Naive thymus-derived CD8-positive, alpha-beta T cell (primary cell): ENCODE measurements around the gene KRI1. TPM values are rescaled to one million over a fixed set of nuclear protein-coding genes. Genes with fewer than 3 reads are reported as not detected.

Experiments
- ATAC-seq, 2 donors: fragments of 150-1000 bp; cut with Tn5 transposase in 1 of 2; sonication (Bioruptor Pico), chemical (Tn5 transposase) in 1 of 2; 1 replicate in 1 of 2; 2 replicates in 1 of 2; pipeline ENCODE4 v1.10.0; 2021; ENCODE audit warnings: mild to moderate bottlenecking in 2 of 2, moderate library complexity in 2 of 2
- POLR2A ChIA-PET: fragments of 350-600 bp; sonication (Branson Sonifier 250); formaldehyde crosslinking; loops from one replicate; lab custom pipeline; 2021; ENCODE audit warnings: antibody characterized with exemption; lab: Charles Lee
- DNase-seq, 10 donors: peaks; one replicate each; pipeline versions ENCODE4 v3.0.0 to v3.0.0-alpha.2; 2020 to 2022
- H3K27ac Mint-ChIP-seq, 10 donors: one replicate each; pipeline ENCODE4 v1.8.0; 2020 to 2022; ENCODE audit warnings: mild to moderate bottlenecking in 10 of 10, mixed read lengths in 10 of 10, moderate library complexity in 4 of 10, inconsistent platforms in 1 of 10
- H3K27me3 Mint-ChIP-seq, 5 donors: one replicate each; pipeline ENCODE4 v1.8.0; 2021 to 2022; ENCODE audit warnings: mixed read lengths in 5 of 5
- H3K36me3 Mint-ChIP-seq, 3 donors: one replicate each; pipeline ENCODE4 v1.8.0; 2020 to 2022; ENCODE audit warnings: mixed read lengths in 3 of 3, mild to moderate bottlenecking in 2 of 3, inconsistent platforms in 1 of 3
- H3K4me1 Mint-ChIP-seq, 4 donors: one replicate each; pipeline ENCODE4 v1.8.0; 2021 to 2022; ENCODE audit warnings: mixed read lengths in 4 of 4
- H3K4me3 Mint-ChIP-seq, 10 donors: one replicate each; pipeline ENCODE4 v1.8.0; 2020 to 2022; ENCODE audit warnings: mild to moderate bottlenecking in 10 of 10, mixed read lengths in 10 of 10, moderate library complexity in 6 of 10, inconsistent platforms in 1 of 10
- H3K9me3 Mint-ChIP-seq, 9 donors: one replicate each; pipeline ENCODE4 v1.8.0; 2020 to 2022; ENCODE audit warnings: mixed read lengths in 9 of 9, mild to moderate bottlenecking in 3 of 9, inconsistent platforms in 1 of 9, moderate library complexity in 1 of 9
- polyA plus RNA-seq, 3 donors: library from polyadenylated mRNA; unstranded; fragments of 300-500 nt; fragmentation: Illumina TruSeq; gene quantifications; one replicate each; pipeline ENCODE4 v1.2.3, GENCODE V29; 2021
- total RNA-seq, 8 experiments: library from RNA in 2 of 8; stranded (reverse) in 2 of 8; gene quantifications; one replicate each; pipeline ENCODE4 v1.2.3 and lab custom pipeline; 2021 to 2026

The KRI1 gene
- total and polyA plus RNA-seq, 5 experiments from 2014 or later, result 12.8 to 68.4 (median 46.9) TPM

DNA sequence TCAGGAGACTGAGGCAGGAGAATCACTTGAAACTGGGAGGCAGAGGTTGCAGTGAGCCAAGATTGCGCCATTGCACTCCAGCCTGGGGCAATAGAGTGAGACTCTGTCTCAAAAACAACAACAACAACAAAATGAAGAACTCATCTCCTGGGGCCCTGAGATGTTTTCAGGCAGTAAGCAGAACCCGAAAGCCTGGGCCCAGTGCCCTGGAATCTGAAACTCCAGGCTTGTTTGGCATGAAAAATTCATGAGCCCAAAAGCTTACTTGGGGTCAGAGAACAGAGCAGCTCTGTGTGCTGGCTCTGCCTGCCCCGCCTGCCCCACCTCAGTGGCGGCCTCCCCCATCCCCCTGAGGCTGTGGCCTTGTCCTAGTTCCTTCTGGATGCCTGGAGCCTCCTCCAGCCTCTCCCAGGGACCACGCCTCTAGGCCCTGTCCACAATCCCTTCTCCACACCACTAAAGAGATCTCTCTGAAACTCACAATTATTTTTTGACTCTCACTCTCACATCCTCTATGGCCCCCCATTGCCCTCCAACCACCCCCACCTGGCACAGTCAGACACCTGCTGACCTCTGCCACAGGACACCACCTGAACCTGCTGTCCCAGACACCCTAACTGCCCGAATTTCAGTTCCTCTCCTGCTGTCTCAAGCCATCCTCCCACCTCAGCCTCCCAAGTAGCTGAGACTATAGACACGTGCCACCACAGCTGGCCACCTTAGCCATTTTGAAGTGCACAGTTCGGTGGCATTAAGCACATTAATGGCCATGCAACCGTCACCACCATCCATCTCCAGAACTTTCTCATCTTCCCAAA is 28.2 kb upstream of the KRI1 start:
- POLR2A ChIA-PET, result interaction anchor here (0.6 to 4.5 kb wide), 3 partner anchors 9 to 50 kb away, joined by 3 to 26 read pairs (median 6); no protein-coding TSS in a partner anchor
- Mint-ChIP-seq H3K36me3 (no peaks in the 10 kb centered on the region), H3K27ac (peak overlapping the region in 5 of 10 donors; percentile 26 to 66 (median 47)), H3K27me3 (no peaks in the 10 kb centered on the region), H3K9me3 (no peaks in the 10 kb centered on the region), H3K4me1 (peaks cover 16 to 24% (median 19%) of the 10 kb centered on the region in 4 donors), H3K4me3 (peak overlapping the region in 1 of 10 donors; percentile 60)
- ATAC-seq (no peak), DNase-seq (no peak)

DNA sequence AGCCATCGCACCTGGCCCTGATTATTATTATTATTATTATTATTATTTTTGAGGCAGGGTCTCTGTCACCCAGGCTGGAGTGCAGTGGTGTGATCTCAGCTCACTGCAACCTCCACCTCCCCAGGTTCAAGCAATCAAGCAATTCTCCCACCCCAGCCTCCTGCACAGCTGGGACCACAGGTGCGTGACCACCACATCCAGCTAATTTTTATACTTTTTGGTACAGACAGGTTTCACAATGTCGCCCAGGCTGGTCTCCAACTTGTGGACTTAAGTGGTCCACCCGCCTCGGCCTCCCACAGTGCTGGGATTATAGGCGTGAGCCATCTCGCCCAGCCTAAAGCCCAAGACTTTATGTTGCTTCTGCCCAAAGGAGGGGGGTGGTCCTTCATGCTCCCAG is 27.3 kb upstream of the KRI1 start:
- POLR2A ChIA-PET, result interaction anchor here (0.8 to 4.5 kb wide), 4 partner anchors 10 to 23 kb away, joined by 3 to 26 read pairs (median 3); no protein-coding TSS in a partner anchor
- ATAC-seq (no peak), DNase-seq (no peak)
- peaks cover 0 to 2% (median 0%) of the 10 kb centered on the region in 5 donors for H3K27me3 Mint-ChIP-seq
- no peaks in the 10 kb centered on the region for H3K36me3 Mint-ChIP-seq
- no peak overlapping the region for H3K4me3 Mint-ChIP-seq
- no peak overlapping the region for H3K27ac Mint-ChIP-seq
- peaks cover 16 to 24% (median 19%) of the 10 kb centered on the region in 4 donors for H3K4me1 Mint-ChIP-seq
- H3K9me3 Mint-ChIP-seq, result no peaks in the 10 kb centered on the region

DNA sequence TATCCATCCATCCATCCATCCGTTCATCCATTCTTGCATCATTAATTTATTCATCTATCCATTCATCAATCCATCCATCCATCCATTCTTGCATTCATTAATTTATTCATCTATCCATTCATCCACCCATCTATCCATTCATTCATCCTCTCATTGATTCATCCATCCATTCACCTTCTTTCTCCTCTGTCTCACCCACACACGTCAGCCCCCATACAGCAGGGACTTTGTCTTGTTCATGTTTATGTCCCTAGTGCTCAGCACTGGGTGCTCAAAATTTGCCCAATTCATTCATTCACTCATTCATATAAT is 22.0 kb upstream of the KRI1 start:
- no peaks in the 10 kb centered on the region for H3K36me3 Mint-ChIP-seq
- ATAC-seq, result no peak
- H3K27ac Mint-ChIP-seq, result peak overlapping the region in 1 of 10 donors; percentile 31
- H3K9me3 Mint-ChIP-seq, result no peaks in the 10 kb centered on the region
- DNase-seq, result no peak
- H3K27me3 Mint-ChIP-seq, result peaks cover 6 to 11% (median 7%) of the 10 kb centered on the region in 5 donors
- POLR2A ChIA-PET, result no interaction called here
- no peak overlapping the region for H3K4me3 Mint-ChIP-seq
- peaks cover 6 to 15% (median 12%) of the 10 kb centered on the region in 4 donors for H3K4me1 Mint-ChIP-seq

DNA sequence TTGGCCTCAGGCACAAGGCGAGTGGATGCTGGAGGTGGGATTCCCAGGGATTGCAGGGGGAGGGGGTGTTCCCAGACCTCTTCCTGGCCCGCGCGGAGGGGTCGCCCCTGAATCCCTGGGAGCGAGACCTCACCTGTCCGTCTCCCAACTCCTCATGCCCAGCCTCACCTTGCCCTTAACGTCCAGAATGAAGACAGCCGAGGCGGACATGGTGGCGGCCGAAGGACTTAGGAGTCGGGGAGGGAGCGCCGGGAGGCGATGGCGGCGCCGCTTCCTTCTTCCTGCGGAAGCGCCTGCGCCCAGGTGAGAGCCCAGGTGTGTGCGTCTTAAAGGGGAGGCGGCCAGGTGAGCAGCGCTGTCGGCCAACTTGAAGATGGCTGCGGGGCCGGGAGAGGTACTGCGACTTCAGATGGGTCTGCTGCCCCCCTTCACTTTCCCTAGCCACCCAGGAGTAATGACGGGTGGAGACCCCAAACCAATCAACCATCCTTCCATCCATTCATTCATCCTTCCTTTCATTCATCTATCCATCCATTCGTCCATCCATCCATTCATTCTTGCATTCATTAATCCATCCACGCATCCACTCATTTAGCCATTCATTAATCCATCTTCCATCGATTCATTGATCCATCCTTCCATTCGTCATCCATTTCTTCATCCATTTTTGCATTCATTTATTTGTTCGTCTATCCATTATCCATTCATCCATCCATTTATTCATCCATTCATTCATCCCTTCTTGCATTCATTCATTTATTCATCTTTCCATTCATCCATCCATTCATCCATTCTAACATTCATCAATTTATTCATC is 21.4 kb upstream of the KRI1 start, which contains the start of gene AP1M2:
AP1M2 (minus strand) TSS at position 291 of the 817 bp plus-strand sequence; CDS start at position 210, 81 bp downstream.
- Mint-ChIP-seq H3K36me3 (no peaks in the 10 kb centered on the region), H3K27me3 (peaks cover 6 to 11% (median 7%) of the 10 kb centered on the region in 5 donors), H3K27ac (peak within 1 kb of the TSS in 3 of 10 donors; percentile 16 to 66 (median 31)), H3K4me1 (peaks cover 6 to 15% (median 12%) of the 10 kb centered on the region in 4 donors), H3K4me3 (peak within 1 kb of the TSS in 1 of 10 donors; percentile 37), H3K9me3 (no peaks in the 10 kb centered on the region)
- POLR2A ChIA-PET, result no interaction called here
- ATAC-seq (no peak), DNase-seq (no peak)

DNA sequence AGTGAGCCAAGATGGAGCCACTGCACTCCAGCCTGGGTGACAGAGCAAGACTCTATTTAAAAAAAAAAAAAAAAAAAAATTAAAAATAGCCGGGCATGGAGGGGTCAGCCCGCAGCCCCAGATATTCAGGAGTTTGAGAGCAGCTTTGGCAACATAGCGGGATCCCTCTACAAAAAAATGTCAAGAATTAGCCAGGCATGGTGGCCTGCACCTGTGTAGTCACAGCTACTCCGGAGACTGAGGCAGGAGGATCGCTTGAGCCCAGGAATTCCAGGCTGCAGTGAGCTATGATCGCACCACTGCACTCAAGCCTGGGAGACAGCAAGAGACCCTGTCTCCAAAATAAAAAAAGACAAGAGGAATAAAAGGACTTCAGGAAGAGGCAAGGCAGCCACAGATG is 20.6 kb upstream of the KRI1 start:
- Mint-ChIP-seq H3K27ac (peak overlapping the region in 1 of 10 donors; percentile 66), H3K36me3 (no peaks in the 10 kb centered on the region), H3K4me1 (peaks cover 6 to 18% (median 12%) of the 10 kb centered on the region in 4 donors), H3K27me3 (peaks cover 6 to 11% (median 7%) of the 10 kb centered on the region in 5 donors), H3K4me3 (no peak overlapping the region), H3K9me3 (no peaks in the 10 kb centered on the region)
- DNase-seq (no peak), ATAC-seq (no peak)
- POLR2A ChIA-PET, result interaction anchor here (0.7 kb wide), 1 partner anchor 60 kb away, joined by 5 read pairs; no protein-coding TSS in a partner anchor

DNA sequence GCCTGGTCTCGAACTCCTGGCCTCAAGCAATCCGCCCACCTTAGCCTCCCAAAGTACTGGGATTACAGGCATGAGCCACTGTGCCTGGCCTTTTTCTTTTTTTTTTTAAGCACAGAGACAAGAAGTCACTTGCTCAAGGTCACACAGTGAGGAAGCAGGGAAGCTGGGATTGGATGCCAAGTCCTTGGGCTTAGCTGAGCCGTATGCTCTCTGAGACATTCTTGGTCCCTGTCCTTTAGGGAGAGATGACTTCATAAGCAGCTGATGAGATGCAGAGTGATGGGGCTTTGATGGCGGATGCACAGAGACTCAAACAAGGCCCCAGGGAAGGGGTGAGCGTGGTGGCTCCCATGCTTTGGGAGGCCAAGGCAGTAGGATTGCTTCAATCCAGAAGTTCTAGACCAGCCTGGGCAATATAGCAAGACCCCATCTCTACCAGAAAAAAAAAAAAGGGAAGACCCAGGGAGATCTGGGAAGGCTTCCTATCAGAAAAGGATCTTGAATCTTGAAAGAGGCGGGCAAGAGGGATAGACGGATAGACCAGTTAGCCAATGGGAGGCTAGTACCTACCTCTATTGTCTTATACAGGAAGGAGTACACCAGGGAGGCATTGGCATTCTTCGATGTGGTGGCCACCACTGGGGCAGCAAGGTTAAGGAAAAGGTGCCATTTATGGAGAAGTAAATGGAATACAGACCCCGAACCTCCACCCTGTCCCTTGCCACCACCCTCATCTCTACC is 17.4 kb upstream of the KRI1 start:
- no peaks in the 10 kb centered on the region for H3K36me3 Mint-ChIP-seq
- H3K9me3 Mint-ChIP-seq, result no peaks in the 10 kb centered on the region
- ATAC-seq (no peak), DNase-seq (no peak)
- peaks cover 14 to 24% (median 16%) of the 10 kb centered on the region in 4 donors for H3K4me1 Mint-ChIP-seq
- H3K27me3 Mint-ChIP-seq, result peaks cover 6 to 10% (median 7%) of the 10 kb centered on the region in 5 donors
- POLR2A ChIA-PET, result interaction anchor here (2.7 to 4.7 kb wide), 2 partner anchors 21 to 62 kb away, joined by 36 to 64 read pairs; no protein-coding TSS in a partner anchor
- H3K27ac Mint-ChIP-seq, result no peak overlapping the region
- H3K4me3 Mint-ChIP-seq, result no peak overlapping the region

DNA sequence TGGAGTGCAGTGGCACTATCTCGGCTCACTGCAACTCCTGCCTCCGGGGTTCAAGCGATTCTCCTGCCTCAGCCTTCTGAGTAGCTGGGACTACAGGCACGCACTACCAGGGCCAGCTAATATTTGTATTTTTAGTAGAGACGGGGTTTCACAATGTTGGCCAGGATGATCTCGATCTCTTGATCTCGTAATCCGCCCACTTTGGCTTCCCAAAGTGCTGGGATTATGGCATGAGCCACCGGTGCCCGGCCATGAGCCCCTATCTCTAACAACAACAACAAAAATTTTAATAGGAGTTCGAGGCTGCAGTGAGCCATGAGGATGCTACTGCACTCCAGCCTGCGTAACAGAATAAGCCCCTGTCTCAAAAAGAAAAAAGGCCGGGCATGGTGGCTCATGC is 16.3 kb upstream of the KRI1 start:
- Mint-ChIP-seq H3K36me3 (no peaks in the 10 kb centered on the region), H3K27ac (no peak overlapping the region), H3K4me1 (peaks cover 7 to 17% (median 14%) of the 10 kb centered on the region in 4 donors), H3K4me3 (no peak overlapping the region), H3K27me3 (peaks cover 0 to 2% (median 0%) of the 10 kb centered on the region in 5 donors), H3K9me3 (no peaks in the 10 kb centered on the region)
- POLR2A ChIA-PET, result interaction anchor here (0.7 to 4.7 kb wide), 12 partner anchors 11 to 118 kb away, joined by 3 to 64 read pairs (median 6); no protein-coding TSS in a partner anchor
- ATAC-seq, result no peak
- DNase-seq, result no peak

DNA sequence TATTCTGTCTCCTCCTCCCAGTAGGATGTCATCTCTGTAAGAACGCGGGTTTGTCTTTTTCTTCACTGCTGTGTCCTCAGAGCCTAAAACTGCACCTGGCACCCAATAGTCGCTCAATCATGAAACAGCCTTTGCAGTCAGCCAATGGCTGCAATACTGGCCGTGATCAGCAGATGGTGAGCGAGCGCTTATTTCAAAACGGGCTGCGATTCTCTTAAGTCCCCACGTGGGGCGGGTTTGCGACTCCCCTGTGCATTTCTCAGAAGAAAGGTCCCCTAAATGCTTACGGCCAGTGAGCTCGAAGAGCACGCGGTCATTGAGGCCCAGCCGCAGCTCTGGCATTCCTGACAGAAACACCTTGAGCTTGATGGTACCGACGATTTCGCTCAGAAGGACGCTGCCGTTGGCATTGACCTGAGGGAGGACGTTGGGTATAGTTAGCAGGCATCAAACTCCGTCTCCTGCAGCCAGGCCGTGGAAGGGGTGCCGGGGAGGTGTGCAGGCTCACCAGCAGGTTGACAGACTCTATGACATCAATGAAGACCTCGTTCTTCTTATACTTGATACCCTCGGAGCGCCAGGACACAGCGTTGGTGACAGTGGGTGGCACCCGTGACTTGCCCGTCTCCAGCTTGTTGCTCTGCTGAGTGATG is 15.3 kb upstream of the KRI1 start:
- Mint-ChIP-seq H3K4me1 (peaks cover 7 to 15% (median 14%) of the 10 kb centered on the region in 4 donors), H3K27me3 (peaks cover 0 to 2% (median 0%) of the 10 kb centered on the region in 5 donors), H3K9me3 (no peaks in the 10 kb centered on the region), H3K27ac (peak overlapping the region in 4 of 10 donors; percentile 3 to 87 (median 62)), H3K4me3 (peak overlapping the region in 2 of 10 donors; percentile 3 to 22), H3K36me3 (no peaks in the 10 kb centered on the region)
- peak; percentile 77 to 94 (median 86) for DNase-seq
- ATAC-seq, result peak; percentile 95 to 98
- POLR2A ChIA-PET, result interaction anchor here (0.6 to 4.7 kb wide), 19 partner anchors 8 to 121 kb away, joined by 3 to 64 read pairs (median 4); partner anchors contain the start of gene QTRT1

DNA sequence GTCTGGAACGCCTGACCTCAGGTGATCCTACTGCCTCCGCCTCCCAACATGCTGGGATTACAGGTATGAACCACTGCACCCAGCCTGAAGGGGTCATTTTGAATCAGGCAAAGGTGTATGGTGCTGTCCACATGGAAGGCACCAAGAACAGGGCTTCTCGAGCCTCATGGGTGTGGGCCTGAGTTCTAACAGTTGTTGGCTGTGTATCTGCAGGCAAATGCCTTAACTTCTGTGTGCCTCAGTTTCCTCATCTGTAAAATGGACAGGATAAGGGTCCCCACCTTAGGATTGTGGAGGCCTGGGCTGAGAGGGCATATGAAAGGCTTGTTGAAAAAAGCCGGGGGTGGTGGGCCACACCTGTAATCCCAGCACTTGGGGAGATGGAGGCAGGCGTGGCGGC is 12.1 kb upstream of the KRI1 start:
- ATAC-seq (no peak), DNase-seq (no peak)
- H3K4me1 Mint-ChIP-seq, result peaks cover 3 to 10% (median 6%) of the 10 kb centered on the region in 4 donors
- H3K27ac Mint-ChIP-seq, result no peak overlapping the region
- POLR2A ChIA-PET, result no interaction called here
- peaks cover 0 to 2% (median 0%) of the 10 kb centered on the region in 5 donors for H3K27me3 Mint-ChIP-seq
- H3K9me3 Mint-ChIP-seq, result no peaks in the 10 kb centered on the region
- no peaks in the 10 kb centered on the region for H3K36me3 Mint-ChIP-seq
- H3K4me3 Mint-ChIP-seq, result no peak overlapping the region

DNA sequence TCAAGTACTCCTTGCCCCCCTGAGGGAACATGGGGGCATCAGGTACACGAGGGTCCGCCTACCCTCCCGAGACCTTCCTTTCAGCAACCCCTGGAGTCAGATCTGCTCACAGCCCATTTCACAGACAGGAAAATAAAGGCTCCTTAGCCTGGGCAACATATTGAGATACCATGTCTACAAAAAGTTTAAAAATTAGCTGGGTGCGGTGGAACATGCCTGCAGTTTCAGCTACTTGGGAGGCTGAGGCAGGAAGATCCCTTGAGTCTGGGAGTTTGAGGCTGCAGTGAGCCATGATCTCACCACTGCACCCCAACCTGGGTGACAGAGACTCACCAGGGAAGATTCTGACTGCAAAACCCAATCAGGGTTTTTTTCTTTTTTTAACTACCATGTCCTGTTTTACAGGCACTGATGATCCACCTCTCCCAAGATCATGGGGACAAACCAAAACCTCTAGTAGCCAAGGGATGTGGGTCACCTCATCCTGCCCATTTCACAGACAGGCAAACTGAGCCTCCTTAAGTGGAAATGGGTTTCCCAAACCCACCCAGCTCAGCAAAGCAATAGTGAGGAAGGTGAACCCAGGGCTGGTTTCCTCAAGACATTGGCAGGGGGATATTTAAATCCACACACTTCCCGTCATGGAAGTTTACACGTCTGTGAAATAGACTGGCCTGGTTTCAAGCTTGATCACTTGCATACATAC is 9.4 kb upstream of the KRI1 start:
- H3K27ac Mint-ChIP-seq, result no peak overlapping the region
- no peaks in the 10 kb centered on the region for H3K27me3 Mint-ChIP-seq

DNA sequence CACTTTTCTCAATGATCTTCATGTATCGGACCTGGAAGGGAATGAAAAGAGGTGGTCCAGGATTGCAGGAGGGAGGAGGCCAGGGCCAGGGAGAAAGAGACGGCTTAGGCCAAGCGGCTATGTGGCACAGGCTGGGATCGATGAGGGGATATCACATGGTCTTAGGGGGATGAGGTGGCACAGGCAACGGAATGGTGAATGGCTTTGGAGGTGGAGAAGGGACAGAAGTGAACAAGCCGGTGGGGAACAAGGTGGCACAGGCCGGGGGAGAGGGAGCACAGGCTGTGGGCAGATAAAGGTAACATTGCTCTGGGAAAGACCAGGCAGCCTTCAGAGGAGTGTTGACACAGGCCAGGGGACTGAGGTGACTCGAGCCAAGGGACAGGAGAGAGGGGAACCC is 8.7 kb upstream of the KRI1 start:
- POLR2A ChIA-PET, result interaction anchor here (0.6 to 1.6 kb wide), 2 partner anchors 32 to 172 kb away, joined by 3 read pairs; no protein-coding TSS in a partner anchor
- DNase-seq (no peak), ATAC-seq (no peak)
- Mint-ChIP-seq H3K27me3 (no peaks in the 10 kb centered on the region), H3K4me3 (no peak overlapping the region), H3K36me3 (no peaks in the 10 kb centered on the region), H3K4me1 (peaks cover 6 to 11% (median 10%) of the 10 kb centered on the region in 4 donors), H3K9me3 (no peaks in the 10 kb centered on the region), H3K27ac (no peak overlapping the region)

More for the DNA sequence above, 9.4 kb upstream of the KRI1 start:
- Mint-ChIP-seq H3K36me3 (no peaks in the 10 kb centered on the region), H3K4me3 (no peak overlapping the region), H3K9me3 (no peaks in the 10 kb centered on the region), H3K4me1 (peaks cover 6 to 10% (median 9%) of the 10 kb centered on the region in 4 donors)
- POLR2A ChIA-PET, result interaction anchor here (0.6 to 1.6 kb wide), 3 partner anchors 33 to 77 kb away, joined by 3 to 4 read pairs (median 4); no protein-coding TSS in a partner anchor
- DNase-seq (no peak), ATAC-seq (no peak)
